Transverse colon (tissue), 4 donors: ENCODE data around the gene ITGA11. TPM values are rescaled to one million over a fixed set of nuclear protein-coding genes. Genes with fewer than 3 reads are reported as not detected.

ENCODE experiments used
- DNase-seq: peaks from one replicate; pipeline ENCODE4 v3.0.0-alpha.2; 2019
- H3K27ac ChIP-seq, 4 donors: fragments of 200-600 bp; sonication (generic); 2 replicates each; pipeline ENCODE4 v1.5.1; 2016 to 2018; ENCODE audit warnings: inconsistent platforms in 4 of 4
- H3K27me3 ChIP-seq: fragments of 200-600 bp; sonication (generic); 2 replicates; pipeline ENCODE4 v1.5.1; 2017; ENCODE audit warnings: inconsistent platforms
- H3K36me3 ChIP-seq, 4 donors: fragments of 200-600 bp; sonication (generic); 2 replicates each; pipeline ENCODE4 v1.5.1; 2017 to 2019; ENCODE audit warnings: inconsistent platforms in 4 of 4
- H3K4me1 ChIP-seq, 4 donors: fragments of 200-600 bp; sonication (generic); 2 replicates each; pipeline ENCODE4 v1.5.1; 2017 to 2020; ENCODE audit warnings: inconsistent platforms in 4 of 4
- H3K4me3 ChIP-seq, 4 donors: fragments of 200-600 bp; sonication (generic); 1 replicate in 1 of 4; 2 replicates in 3 of 4; pipeline versions ENCODE4 v1.5.1 to v1.6.1; 2017 to 2019; ENCODE audit warnings: inconsistent platforms in 4 of 4
- H3K9me3 ChIP-seq, 2 donors: fragments of 200-600 bp; sonication (generic); 2 replicates each; pipeline ENCODE4 v1.5.1; 2017 to 2019; ENCODE audit warnings: inconsistent platforms in 2 of 2
- EP300 ChIP-seq: sonication (generic); formaldehyde crosslinking; IDR thresholded peaks from one replicate; pipeline ENCODE4 v1.6.1; 2017; ENCODE audit warnings: antibody characterized with exemption, low read depth
- POLR2A ChIP-seq: fragments of 450-650 bp; IDR thresholded peaks from one replicate; pipeline ENCODE4 v1.6.1; 2016; ENCODE audit warnings: antibody characterized with exemption, mild to moderate bottlenecking, moderate library complexity
- POLR2AphosphoS5 ChIP-seq, 3 donors: sonication (generic); formaldehyde crosslinking; IDR thresholded peaks; one replicate each; pipeline ENCODE4 v1.6.1; 2016; ENCODE audit warnings: antibody characterized with exemption in 3 of 3
- WGBS, 2 donors: methylation state at CpG; one replicate each; pipeline ENCODE4 v1.1.5; 2018; ENCODE audit warnings: low coverage in 1 of 2; 5-methylcytosine and 5-hydroxymethylcytosine counted together
- in situ Hi-C, 4 donors: fragments of 200-750 bp; cut with MboI; loops; one replicate each; pipeline versions ENCODE4 v1.15.0 to v1.15.1; 2017; ENCODE audit warnings: low sequenced_read_pairs in 3 of 4, low pct_ligation_motif_present in 1 of 4, low pct_unique_long_range_greater_than_20kb in 1 of 4
- intact Hi-C: fragments of 100-400 bp; cut with DNase I; formaldehyde crosslinking; loops from one replicate; pipeline ENCODE4 v1.15.1; 2023; ENCODE audit warnings: low total_unique reads
- total RNA-seq, 4 donors: library from RNA; depleted of rRNA; stranded (reverse); fragments of >200 nt; gene quantifications; one replicate each; pipeline ENCODE4 v1.1.0, GENCODE V29; 2016
- TF ChIP-seq, protein P1 (sequence below), 5 experiments: fragments of 200-600 bp in 3 of 5; fragments of 450-650 bp in 2 of 5; sonication (generic) in 3 of 5; IDR thresholded peaks; 1 replicate in 2 of 5; 2 replicates in 3 of 5; pipeline ENCODE4 v1.5.1; 2016 to 2017; ENCODE audit warnings: antibody characterized with exemption in 5 of 5, inconsistent platforms in 3 of 5, mild to moderate bottlenecking in 2 of 5, moderate library complexity in 1 of 5

The ITGA11 gene
- total RNA-seq, 4 donors from 2014 or later: 0.37 to 3.2 (median 1.1) TPM

DNA sequence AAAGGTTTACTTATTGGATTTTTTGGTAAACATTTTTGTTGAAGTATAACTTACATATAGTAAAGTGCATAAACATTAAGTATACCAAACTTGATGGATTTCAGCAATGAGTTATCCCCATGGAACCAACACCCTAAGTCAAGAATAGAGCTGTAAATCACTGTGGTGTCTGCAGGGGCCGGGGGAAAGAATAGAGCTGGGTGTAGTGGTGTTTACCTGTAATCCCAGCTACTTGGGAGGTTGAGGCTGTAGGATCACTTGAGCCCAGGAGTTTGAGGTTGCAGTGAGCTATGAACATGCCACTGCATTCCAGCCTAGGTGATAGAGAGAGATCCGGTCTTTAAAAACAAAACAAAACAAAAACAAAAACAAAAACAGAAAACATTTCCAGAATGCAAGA lies 167.7 kb downstream of the ITGA11 start:
- Histone ChIP-seq H3K4me1 (no peaks in the 10 kb centered on the region), H3K9me3 (no peaks in the 10 kb centered on the region), H3K4me3 (no peak overlapping the region), H3K27ac (no peak overlapping the region), H3K36me3 (no peaks in the 10 kb centered on the region), H3K27me3 (peaks cover 28% of the 10 kb centered on the region)
- intact Hi-C loops (no loop called here), in situ Hi-C loops (no loop called here)
- no peak for DNase-seq
- TF ChIP-seq POLR2AphosphoS5 (IDR thresholded peaks at IDR 0.05) (no peak), EP300 (no peak), POLR2A (no peak)
- TF ChIP-seq, protein P1, sequence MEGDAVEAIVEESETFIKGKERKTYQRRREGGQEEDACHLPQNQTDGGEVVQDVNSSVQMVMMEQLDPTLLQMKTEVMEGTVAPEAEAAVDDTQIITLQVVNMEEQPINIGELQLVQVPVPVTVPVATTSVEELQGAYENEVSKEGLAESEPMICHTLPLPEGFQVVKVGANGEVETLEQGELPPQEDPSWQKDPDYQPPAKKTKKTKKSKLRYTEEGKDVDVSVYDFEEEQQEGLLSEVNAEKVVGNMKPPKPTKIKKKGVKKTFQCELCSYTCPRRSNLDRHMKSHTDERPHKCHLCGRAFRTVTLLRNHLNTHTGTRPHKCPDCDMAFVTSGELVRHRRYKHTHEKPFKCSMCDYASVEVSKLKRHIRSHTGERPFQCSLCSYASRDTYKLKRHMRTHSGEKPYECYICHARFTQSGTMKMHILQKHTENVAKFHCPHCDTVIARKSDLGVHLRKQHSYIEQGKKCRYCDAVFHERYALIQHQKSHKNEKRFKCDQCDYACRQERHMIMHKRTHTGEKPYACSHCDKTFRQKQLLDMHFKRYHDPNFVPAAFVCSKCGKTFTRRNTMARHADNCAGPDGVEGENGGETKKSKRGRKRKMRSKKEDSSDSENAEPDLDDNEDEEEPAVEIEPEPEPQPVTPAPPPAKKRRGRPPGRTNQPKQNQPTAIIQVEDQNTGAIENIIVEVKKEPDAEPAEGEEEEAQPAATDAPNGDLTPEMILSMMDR (IDR thresholded peaks at IDR 0.05): no peak
- WGBS, 2 donors: 51 to 54% methylated on average over 2 of the region's 2 CpGs

DNA sequence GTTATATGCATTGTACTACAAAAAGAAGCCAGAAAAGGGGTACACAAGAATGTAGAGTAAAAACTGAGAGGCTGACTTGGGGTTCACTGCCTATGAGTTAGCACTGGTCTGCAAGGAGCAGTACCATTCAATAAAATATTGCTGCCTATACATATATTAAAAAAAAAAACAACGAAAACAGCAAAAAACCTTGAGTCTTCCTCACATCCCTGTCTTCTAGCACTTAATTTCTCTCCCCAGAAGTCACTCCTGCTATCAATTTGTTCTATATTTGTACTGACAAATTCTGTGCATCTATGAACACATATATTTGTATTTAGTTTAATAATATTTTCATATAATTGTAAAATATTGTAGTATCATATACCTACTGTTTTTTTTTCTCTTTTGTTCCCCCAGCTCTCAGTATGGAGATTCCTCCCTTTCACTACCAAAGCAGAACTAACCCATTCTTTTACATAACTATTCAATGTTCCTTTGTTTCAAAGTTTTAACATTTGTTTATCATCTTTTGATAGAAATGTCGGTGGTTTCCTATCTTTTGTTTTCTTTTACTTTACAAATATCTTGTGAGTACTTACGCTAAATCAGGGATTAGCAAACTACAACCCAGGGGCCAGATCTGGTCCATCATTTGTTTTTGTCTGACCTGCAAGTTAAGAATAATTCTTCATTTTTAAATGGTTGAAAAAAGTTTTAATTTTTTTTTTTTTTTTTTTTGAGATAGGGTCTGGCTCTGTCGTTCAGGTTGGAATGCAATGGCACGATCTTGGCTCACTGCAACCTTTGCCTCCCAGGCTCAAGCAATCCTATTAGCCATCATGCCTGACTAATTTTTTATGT lies 169.2 kb downstream of the ITGA11 start:
- Histone ChIP-seq H3K4me3 (no peak overlapping the region), H3K27me3 (peaks cover 28% of the 10 kb centered on the region), H3K9me3 (no peaks in the 10 kb centered on the region), H3K27ac (no peak overlapping the region), H3K4me1 (no peaks in the 10 kb centered on the region), H3K36me3 (no peaks in the 10 kb centered on the region)
- intact Hi-C loops (no loop called here), in situ Hi-C loops (no loop called here)
- DNase-seq: no peak
- WGBS, 2 donors: 67% methylated on average over 3 to 5 of the region's 5 CpGs
- no peak for TF ChIP-seq POLR2AphosphoS5 (IDR thresholded peaks at IDR 0.05)
- TF ChIP-seq POLR2A: no peak
- TF ChIP-seq EP300: no peak
- TF ChIP-seq, protein P1 (IDR thresholded peaks at IDR 0.05): no peak

DNA sequence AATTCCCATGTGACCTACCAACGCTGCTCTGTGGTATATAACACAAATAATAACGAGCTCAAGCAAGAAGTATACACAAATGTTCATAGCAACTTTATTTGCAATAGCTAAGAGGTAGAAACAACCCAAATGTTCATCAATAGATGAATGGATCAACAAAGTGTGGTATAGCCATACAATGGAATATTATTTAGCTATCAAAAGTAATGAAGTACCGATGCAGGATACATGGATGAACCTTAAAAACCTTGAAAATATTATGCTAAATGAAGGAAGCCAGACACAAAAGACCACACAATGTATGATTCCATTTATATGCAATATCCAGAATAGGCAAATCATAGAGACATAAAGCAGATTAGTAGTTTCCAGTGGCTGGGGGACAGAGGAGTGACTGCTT lies 170.0 kb downstream of the ITGA11 start:
- DNase-seq: no peak

DNA sequence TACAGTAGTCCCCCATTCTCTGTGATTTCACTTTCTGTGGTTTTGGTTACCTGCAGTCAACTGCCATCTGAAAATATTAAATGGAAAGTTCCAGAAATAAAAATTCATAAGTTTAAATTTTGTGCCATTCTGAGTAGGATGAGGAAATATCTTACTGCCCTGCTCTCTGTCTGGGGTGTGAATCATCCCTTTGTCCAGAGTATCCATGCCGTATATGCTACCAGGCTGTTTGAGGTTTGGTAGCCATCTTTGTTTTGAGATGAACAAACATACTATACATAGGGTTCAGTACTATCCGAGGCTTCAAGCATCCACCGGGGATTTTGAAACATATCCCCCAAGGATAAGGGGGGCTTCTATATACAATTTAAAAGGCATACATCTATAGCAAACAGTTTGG lies 170.7 kb downstream of the ITGA11 start:
- no peak for TF ChIP-seq EP300
- TF ChIP-seq, protein P1 (IDR thresholded peaks at IDR 0.05): no peak
- no peak for TF ChIP-seq POLR2A
- no peak for TF ChIP-seq POLR2AphosphoS5 (IDR thresholded peaks at IDR 0.05)
- in situ Hi-C loops: no loop called here
- H3K27me3 ChIP-seq: peaks cover 28% of the 10 kb centered on the region
- no peak overlapping the region for H3K4me3 ChIP-seq
- H3K27ac ChIP-seq: no peak overlapping the region
- no peak for DNase-seq
- intact Hi-C loops: no loop called here
- 84 to 100% methylated on average over 2 to 3 of the region's 3 CpGs for WGBS, 2 donors
- peaks cover 0 to 13% (median 5%) of the 10 kb centered on the region in 4 donors for H3K4me1 ChIP-seq
- no peaks in the 10 kb centered on the region for H3K36me3 ChIP-seq
- H3K9me3 ChIP-seq: no peaks in the 10 kb centered on the region

More for the DNA sequence above, 170.0 kb downstream of the ITGA11 start:
- in situ Hi-C loops: no loop called here
- Histone ChIP-seq H3K36me3 (no peaks in the 10 kb centered on the region), H3K27me3 (peaks cover 28% of the 10 kb centered on the region), H3K9me3 (no peaks in the 10 kb centered on the region), H3K4me3 (no peak overlapping the region), H3K4me1 (peaks cover 0 to 6% (median 2%) of the 10 kb centered on the region in 4 donors), H3K27ac (no peak overlapping the region)
- intact Hi-C loops: no loop called here
- no peak for TF ChIP-seq POLR2AphosphoS5 (IDR thresholded peaks at IDR 0.05)
- TF ChIP-seq POLR2A: no peak
- TF ChIP-seq, protein P1 (IDR thresholded peaks at IDR 0.05): no peak
- TF ChIP-seq EP300: no peak
- WGBS, 2 donors: 87 to 88% methylated on average over 1 to 3 of the region's 3 CpGs
